Measurements from ENCODE around the gene ZBP1.
A peak's percentile ranks its signal among the peaks of the same experiment; 100 is the strongest.

The ZBP1 gene

GRCh38 chr20:57658447-57658832 is 38.2 kb upstream of the ZBP1 start:
- DNase-seq = no peak

- no peak for DNase-seq
Observed at GRCh38 chr20:57657535-57658446, 37.6 kb upstream of the ZBP1 start.

GRCh38 chr20:57656821-57657534 is 36.8 kb upstream of the ZBP1 start:
- DNase-seq = no peak

DNA sequence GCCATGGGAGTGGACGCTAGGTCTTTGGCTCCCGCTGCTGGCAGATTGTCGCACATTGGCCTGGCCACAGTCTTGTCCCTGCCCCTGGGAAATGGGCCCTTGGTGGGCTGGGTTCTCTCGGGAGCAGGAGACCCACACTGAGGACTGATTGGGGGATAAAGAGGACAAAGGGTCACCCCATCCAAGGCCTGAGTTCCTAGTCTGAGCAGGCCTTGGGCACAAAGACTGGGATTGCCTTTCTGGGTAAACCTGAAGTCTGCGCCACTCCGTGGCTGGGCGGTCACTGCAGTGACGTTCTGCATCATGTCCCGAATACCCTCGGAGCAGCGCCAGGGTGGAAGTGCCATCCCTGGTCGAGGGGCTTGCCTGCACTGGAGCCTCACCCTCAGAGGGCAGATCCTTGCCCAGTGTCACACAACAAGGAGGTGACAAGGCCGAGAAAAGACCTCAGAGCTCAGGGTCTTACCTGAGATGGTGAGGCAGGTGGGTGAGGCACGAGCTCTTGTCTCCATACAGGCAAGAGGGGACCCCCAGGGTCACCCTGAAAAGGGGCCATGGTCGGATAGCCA is 36.1 kb upstream of the ZBP1 start:
- no peak for DNase-seq

DNA sequence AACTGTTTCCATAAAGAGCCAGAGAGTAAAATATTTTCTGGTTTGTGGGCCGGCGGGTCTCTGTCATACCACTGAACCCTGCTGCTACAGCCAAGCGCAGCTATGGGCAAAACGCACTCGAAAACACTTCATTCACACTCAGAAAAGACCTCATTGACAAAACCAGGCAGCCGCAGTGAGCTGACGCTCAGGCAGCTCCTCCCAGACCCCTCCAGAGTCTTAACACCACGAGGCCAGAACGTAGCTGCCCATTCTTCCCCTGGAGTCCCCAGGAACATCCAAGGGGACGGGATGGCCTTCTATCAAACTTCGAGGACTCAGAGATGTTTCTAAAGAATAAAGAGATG is 35.6 kb upstream of the ZBP1 start:
- no peak for DNase-seq

GRCh38 chr20:57654998-57655808 is 35.0 kb upstream of the ZBP1 start:
- DNase-seq = no peak

GRCh38 chr20:57654363-57654997 is 34.3 kb upstream of the ZBP1 start:
- peak; percentile 57 for DNase-seq

DNA sequence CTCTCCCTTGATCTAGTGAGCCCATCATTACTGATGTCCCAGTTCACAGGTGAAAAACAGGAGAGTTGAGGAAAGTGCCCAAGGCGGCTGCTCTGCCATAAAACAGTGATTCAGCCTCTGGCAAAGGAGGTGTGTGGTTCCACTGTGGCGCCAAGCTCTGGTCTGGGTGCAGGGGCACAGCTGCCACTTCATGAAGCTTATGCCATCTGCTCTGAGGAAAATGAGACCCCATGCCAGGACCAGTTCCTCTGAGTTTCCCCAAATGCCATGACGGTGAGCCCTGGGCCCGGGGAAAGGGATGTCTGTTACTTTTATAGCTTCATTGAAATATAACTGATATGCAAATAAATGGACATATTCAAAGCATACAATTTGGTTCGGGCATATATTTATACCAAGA is 33.7 kb upstream of the ZBP1 start:
- no peak for DNase-seq

DNA sequence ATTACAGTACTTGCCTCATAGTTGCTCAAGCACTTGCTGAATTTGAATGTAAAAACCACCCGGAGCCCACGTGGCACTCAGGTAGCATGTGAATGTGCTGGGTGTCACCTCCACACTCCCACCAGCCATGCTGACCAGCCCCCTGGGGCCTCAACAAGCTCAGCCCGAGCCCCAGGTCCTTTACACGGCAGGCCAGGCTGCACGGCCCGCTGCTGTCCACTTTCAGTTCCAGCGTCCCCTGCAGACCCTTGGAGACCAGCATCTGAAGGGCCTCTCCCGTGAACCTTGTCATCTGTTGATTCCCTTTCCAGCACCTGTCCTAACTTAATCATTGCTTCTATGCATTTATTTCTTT is 33.3 kb upstream of the ZBP1 start:
- no peak for DNase-seq

GRCh38 chr20:57652606-57653545 is 32.6 kb upstream of the ZBP1 start:
- DNase-seq = no peak

GRCh38 chr20:57651881-57652605 is 31.8 kb upstream of the ZBP1 start:
- DNase-seq = no peak

DNA sequence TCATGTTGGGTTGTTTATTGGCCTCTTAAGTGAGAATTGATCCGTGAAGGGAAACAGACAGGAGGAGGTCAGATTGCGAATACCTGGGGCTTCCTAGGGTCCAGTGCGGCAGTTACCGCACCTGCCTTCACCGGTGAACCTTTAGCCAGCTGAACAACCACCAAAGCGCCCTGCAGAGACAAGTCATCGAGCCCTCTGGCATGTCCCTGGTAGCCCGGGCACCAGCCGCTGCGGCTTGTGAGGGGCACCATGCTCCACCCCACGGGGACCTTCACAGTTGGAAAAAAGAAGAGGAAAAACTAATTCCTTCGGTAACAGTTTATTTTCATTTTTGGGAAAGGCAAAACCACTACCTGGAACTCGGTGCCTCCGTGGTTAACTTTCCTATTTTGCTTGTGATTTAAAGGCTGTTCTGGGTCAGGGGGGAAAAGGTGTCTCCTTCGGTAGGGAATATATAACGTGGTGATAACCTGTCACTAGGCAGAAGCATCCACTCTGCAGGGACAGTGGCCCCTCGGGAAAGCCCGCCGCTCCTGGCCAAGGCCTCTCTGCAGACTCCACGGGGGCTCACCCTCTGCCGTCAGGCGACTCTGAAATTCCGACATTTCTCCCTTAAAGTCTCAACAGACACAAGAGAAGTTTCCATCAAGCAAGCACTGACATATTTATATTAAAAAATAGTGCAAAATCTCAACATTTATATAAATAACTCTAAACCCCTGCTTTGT is 30.7 kb upstream of the ZBP1 start:
- no peak for DNase-seq

DNA sequence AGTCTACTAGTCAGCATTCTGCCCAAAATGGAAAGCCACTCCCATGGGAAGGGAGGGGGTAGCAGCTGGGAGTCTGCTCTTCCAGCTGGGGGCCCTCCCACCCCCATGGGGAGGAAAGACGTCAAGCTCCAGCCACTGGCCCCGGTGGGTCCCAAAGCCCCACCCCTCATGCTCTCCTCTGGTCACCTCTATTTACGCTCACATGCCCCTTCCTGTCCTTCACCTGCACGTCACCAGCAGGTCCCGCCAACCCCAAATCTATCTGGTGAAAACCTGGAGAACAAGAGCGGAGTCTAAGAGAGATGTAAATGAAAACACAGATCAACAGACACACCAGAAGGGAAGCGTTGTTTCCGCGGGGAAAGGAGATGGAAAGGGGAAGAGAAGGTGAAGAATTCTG is 30.0 kb upstream of the ZBP1 start:
- no peak for DNase-seq

GRCh38 chr20:57649617-57650015 is 29.4 kb upstream of the ZBP1 start:
- no peak for DNase-seq

DNA sequence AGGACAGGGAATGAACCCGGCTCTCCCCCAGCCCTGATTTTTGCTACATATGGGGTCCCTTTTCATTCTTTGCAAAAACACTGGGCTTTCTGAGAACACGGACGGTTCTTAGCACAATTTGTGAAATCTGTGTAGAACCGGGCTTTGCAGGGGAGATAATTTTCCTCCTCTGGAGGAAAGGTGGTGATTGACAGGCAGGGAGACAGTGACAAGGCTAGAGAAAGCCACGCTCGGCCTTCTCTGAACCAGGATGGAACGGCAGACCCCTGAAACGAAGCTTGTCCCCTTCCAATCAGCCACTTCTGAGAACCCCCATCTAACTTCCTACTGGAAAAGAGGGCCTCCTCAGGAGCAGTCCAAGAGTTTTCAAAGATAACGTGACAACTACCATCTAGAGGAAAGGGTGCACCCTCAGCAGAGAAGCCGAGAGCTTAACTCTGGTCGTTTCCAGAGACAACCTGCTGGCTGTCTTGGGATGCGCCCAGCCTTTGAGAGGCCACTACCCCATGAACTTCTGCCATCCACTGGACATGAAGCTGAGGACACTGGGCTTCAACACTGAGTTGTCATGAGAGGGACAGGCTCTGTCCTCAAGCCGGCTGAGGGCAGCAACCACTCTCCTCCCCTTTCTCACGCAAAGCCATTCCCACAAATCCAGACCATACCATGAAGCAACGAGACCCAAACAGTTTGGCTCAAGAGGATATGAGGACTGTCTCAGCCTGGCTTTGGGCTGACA is 28.8 kb upstream of the ZBP1 start:
- no peak for DNase-seq

- no peak for DNase-seq
Observed at GRCh38 chr20:57647933-57648785, 27.9 kb upstream of the ZBP1 start.

GRCh38 chr20:57647006-57647932 is 27.0 kb upstream of the ZBP1 start:
- DNase-seq = no peak

All from fibroblast of skin of right quadriceps (primary cell).